HEK293 (cell line): ENCODE measurements around the gene KLHDC7B.

ENCODE experiments used
- CTCF ChIA-PET: fragments of 350-600 bp; formaldehyde crosslinking; extraction: SDS; loops from one replicate; lab custom pipeline; 2021; ENCODE audit warnings: antibody characterized with exemption; lab: Yijun Ruan, JAX
- POLR2A ChIA-PET: fragments of 300-600 bp; formaldehyde crosslinking; extraction: SDS; loops from one replicate; lab custom pipeline; 2020; ENCODE audit warnings: antibody characterized with exemption, inconsistent platforms; lab: Yijun Ruan, JAX
- H3K27ac ChIP-seq: fragments of 200-500 bp; sonication (Bioruptor generic); 2 replicates; pipeline ENCODE4 v1.5.1; 2014; ENCODE audit warnings: low read depth, low read length, control low read depth, inconsistent platforms; ENCODE audit errors: extremely low read depth
- H3K36me3 ChIP-seq, 2 experiments: fragments of 200-500 bp in 1 of 2; sonication (Bioruptor generic) in 1 of 2; 1 replicate in 1 of 2; 2 replicates in 1 of 2; pipeline ENCODE4 v1.5.1; 2014 to 2017; ENCODE audit warnings: inconsistent platforms in 2 of 2, low read length in 2 of 2; ENCODE audit not compliant: control insufficient read depth in 2 of 2, insufficient read depth in 1 of 2
- H3K4me1 ChIP-seq: fragments of 200-500 bp; sonication (Bioruptor generic); 2 replicates; pipeline ENCODE4 v1.5.1; 2014; ENCODE audit warnings: mild to moderate bottlenecking, low read length, inconsistent platforms; ENCODE audit not compliant: control insufficient read depth, insufficient read depth
- H3K4me3 ChIP-seq: 2 replicates; pipeline ENCODE4 v1.5.1; 2011; ENCODE audit warnings: low read depth, mild to moderate bottlenecking, control low read depth, low read length, moderate library complexity
- H3K9me3 ChIP-seq: fragments of 200-500 bp; sonication (Bioruptor generic); 2 replicates; pipeline ENCODE4 v1.5.1; 2014; ENCODE audit warnings: low read depth, low read length, inconsistent platforms; ENCODE audit not compliant: control insufficient read depth, insufficient read depth
- GFI1B ChIP-seq: fragments of 450-650 bp; formaldehyde crosslinking; IDR thresholded peaks from 2 replicates; pipeline ENCODE4 v1.5.1; 2016; ENCODE audit warnings: missing biosample characterization, missing genetic modification characterization
- HOXC10 ChIP-seq: sonication (generic); formaldehyde crosslinking; IDR thresholded peaks from 2 replicates; pipeline ENCODE4 v1.8.1; 2023; ENCODE audit warnings: mild to moderate bottlenecking, missing genetic modification reagents
- KLF10 ChIP-seq: fragments of 450-650 bp; IDR thresholded peaks from 2 replicates; pipeline ENCODE4 v1.5.1; 2018; ENCODE audit warnings: missing biosample characterization, mild to moderate bottlenecking, missing genetic modification characterization
- SP3 ChIP-seq: fragments of 450-650 bp; formaldehyde crosslinking; IDR thresholded peaks from 2 replicates; pipeline ENCODE4 v1.5.1; 2016; ENCODE audit warnings: missing biosample characterization, missing genetic modification characterization
- SP7 ChIP-seq: fragments of 450-650 bp; formaldehyde crosslinking; IDR thresholded peaks from 2 replicates; pipeline ENCODE4 v1.5.1; 2016; ENCODE audit warnings: missing biosample characterization, missing genetic modification characterization
- WT1 ChIP-seq: fragments of 450-650 bp; formaldehyde crosslinking; IDR thresholded peaks from 2 replicates; pipeline ENCODE4 v1.5.1; 2016; ENCODE audit warnings: missing biosample characterization, missing genetic modification characterization
- ZBTB8A ChIP-seq: fragments of 450-650 bp; formaldehyde crosslinking; IDR thresholded peaks from 2 replicates; pipeline ENCODE4 v1.5.1; 2016; ENCODE audit warnings: missing biosample characterization, missing genetic modification characterization
- ZIC2 ChIP-seq: fragments of 450-650 bp; formaldehyde crosslinking; IDR thresholded peaks from 2 replicates; pipeline ENCODE4 v1.5.1; 2016; ENCODE audit warnings: missing biosample characterization, missing genetic modification characterization
- ZNF140 ChIP-seq: fragments of 450-650 bp; formaldehyde crosslinking; IDR thresholded peaks from 2 replicates; pipeline ENCODE4 v1.5.1; 2016; ENCODE audit warnings: missing biosample characterization, missing genetic modification characterization
- ZNF214 ChIP-seq: fragments of 450-650 bp; formaldehyde crosslinking; IDR thresholded peaks from 2 replicates; pipeline ENCODE4 v1.5.1; 2017; ENCODE audit warnings: missing biosample characterization, mild to moderate bottlenecking, missing genetic modification characterization, borderline replicate concordance
- ZNF223 ChIP-seq: fragments of 450-650 bp; formaldehyde crosslinking; IDR thresholded peaks from 2 replicates; pipeline ENCODE4 v1.5.1; 2016; ENCODE audit warnings: missing biosample characterization, missing genetic modification characterization
- ZNF266 ChIP-seq: fragments of 450-650 bp; formaldehyde crosslinking; IDR thresholded peaks from 2 replicates; pipeline ENCODE4 v1.5.1; 2016; ENCODE audit warnings: missing biosample characterization, missing genetic modification characterization, low read depth
- ZNF37A ChIP-seq: fragments of 450-650 bp; IDR thresholded peaks from 2 replicates; pipeline ENCODE4 v1.5.1; 2018; ENCODE audit warnings: missing biosample characterization, missing genetic modification characterization
- ZNF549 ChIP-seq: fragments of 450-650 bp; IDR thresholded peaks from 2 replicates; pipeline ENCODE4 v1.5.1; 2018; ENCODE audit warnings: missing biosample characterization, missing genetic modification characterization, mild to moderate bottlenecking, inconsistent platforms, moderate library complexity
- ZNF560 ChIP-seq: fragments of 450-650 bp; formaldehyde crosslinking; IDR thresholded peaks from 2 replicates; pipeline ENCODE4 v1.5.1; 2017; ENCODE audit warnings: missing biosample characterization, missing genetic modification characterization, borderline replicate concordance
- ZNF654 ChIP-seq: fragments of 450-650 bp; formaldehyde crosslinking; IDR thresholded peaks from 2 replicates; pipeline ENCODE4 v1.5.1; 2016; ENCODE audit warnings: low read depth, missing biosample characterization, missing genetic modification characterization
- TF ChIP-seq, protein P1 (sequence below): fragments of 450-650 bp; formaldehyde crosslinking; IDR thresholded peaks from 2 replicates; pipeline ENCODE4 v1.5.1; 2017; ENCODE audit warnings: missing biosample characterization, missing genetic modification characterization
- TF ChIP-seq, protein P2 (sequence below): fragments of 450-650 bp; formaldehyde crosslinking; IDR thresholded peaks from 2 replicates; pipeline ENCODE4 v1.5.1; 2017; ENCODE audit warnings: missing biosample characterization, missing genetic modification characterization
- TF ChIP-seq, protein P3 (sequence below): fragments of 450-650 bp; formaldehyde crosslinking; IDR thresholded peaks from 2 replicates; pipeline ENCODE4 v1.5.1; 2016; ENCODE audit warnings: missing biosample characterization, missing genetic modification characterization
- TF ChIP-seq, protein P4 (sequence below): fragments of 450-650 bp; formaldehyde crosslinking; IDR thresholded peaks from 2 replicates; pipeline ENCODE4 v1.5.1; 2016; ENCODE audit warnings: missing biosample characterization, missing genetic modification characterization

KLHDC7B gene

DNA sequence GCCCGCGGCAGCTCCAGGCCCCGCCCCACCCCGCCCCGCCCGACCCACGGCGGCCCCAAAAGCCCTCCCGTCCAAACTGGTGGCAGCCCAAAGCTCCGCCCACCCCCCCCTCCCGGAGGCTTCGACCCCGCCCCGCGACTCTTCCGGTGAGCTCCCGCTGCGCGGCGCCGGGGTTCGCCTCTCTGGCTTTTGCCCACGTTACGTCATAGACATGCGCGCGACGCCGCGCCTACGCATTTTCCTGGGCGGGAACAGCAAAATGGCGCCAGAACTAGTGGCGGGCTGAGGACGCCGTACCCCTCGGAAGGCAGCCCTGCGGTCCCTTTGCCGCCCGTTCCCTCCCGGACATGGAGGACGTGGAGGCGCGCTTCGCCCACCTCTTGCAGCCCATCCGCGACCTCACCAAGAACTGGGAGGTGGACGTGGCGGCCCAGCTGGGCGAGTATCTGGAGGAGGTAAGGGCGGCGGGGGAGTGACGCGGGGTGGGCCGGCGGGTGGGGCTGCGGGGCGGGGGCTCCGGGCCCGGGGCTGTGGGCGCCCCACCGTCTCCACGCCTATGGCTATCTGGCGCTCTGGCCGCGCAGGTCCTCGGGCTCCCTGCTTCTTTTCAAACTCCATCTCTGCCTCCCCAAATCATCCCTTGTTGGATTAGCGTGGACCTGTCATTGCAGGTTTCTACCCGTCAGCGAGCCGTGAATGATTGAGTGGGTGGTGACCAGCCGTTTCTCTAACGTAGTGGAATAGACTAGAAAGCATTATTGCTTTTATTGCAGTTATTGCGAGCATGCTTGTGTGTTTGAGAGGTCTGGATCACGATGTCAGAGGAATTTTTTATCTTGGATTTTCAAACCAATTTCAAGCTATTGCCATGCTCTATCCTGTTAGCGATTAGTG is 37.5 kb upstream of the KLHDC7B start, which contains the start of gene NCAPH2 (continued):
- TF ChIP-seq, protein P1, sequence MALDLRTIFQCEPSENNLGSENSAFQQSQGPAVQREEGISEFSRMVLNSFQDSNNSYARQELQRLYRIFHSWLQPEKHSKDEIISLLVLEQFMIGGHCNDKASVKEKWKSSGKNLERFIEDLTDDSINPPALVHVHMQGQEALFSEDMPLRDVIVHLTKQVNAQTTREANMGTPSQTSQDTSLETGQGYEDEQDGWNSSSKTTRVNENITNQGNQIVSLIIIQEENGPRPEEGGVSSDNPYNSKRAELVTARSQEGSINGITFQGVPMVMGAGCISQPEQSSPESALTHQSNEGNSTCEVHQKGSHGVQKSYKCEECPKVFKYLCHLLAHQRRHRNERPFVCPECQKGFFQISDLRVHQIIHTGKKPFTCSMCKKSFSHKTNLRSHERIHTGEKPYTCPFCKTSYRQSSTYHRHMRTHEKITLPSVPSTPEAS: no peak
- TF ChIP-seq GFI1B: no peak
- TF ChIP-seq SP7 (tag by site-specific recombination): peak; percentile 84
- TF ChIP-seq SP3: peak; percentile 98
- no peak for TF ChIP-seq ZNF214 (tag by site-specific recombination)
- peak; percentile 64; the same call in 1 of the 2 replicates for TF ChIP-seq ZIC2 (tag by site-specific recombination)
- 0 out of 2 replicates have a peak, but pooled peaks have one; percentile 87 for TF ChIP-seq HOXC10 (CRISPR knock-in tag)
- TF ChIP-seq WT1 (tag by site-specific recombination): peak; percentile 74
- TF ChIP-seq, protein P2, sequence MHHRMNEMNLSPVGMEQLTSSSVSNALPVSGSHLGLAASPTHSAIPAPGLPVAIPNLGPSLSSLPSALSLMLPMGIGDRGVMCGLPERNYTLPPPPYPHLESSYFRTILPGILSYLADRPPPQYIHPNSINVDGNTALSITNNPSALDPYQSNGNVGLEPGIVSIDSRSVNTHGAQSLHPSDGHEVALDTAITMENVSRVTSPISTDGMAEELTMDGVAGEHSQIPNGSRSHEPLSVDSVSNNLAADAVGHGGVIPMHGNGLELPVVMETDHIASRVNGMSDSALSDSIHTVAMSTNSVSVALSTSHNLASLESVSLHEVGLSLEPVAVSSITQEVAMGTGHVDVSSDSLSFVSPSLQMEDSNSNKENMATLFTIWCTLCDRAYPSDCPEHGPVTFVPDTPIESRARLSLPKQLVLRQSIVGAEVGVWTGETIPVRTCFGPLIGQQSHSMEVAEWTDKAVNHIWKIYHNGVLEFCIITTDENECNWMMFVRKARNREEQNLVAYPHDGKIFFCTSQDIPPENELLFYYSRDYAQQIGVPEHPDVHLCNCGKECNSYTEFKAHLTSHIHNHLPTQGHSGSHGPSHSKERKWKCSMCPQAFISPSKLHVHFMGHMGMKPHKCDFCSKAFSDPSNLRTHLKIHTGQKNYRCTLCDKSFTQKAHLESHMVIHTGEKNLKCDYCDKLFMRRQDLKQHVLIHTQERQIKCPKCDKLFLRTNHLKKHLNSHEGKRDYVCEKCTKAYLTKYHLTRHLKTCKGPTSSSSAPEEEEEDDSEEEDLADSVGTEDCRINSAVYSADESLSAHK (tag by site-specific recombination): peak; percentile 27; the same call in 1 of the 2 replicates
- no peak for TF ChIP-seq ZNF140 (tag by site-specific recombination)
- no peak for TF ChIP-seq ZNF37A (tag by site-specific recombination)
- no peak for TF ChIP-seq ZNF266 (tag by site-specific recombination)
- TF ChIP-seq, protein P3, sequence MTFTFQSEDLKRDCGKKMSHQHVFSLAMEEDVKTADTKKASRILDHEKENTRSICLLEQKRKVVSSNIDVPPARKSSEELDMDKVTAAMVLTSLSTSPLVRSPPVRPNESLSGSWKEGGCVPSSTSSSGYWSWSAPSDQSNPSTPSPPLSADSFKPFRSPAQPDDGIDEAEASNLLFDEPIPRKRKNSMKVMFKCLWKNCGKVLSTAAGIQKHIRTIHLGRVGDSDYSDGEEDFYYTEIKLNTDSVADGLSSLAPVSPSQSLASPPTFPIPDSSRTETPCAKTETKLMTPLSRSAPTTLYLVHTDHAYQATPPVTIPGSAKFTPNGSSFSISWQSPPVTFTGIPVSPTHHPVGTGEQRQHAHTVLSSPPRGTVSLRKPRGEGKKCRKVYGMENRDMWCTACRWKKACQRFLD (tag by site-specific recombination): no peak
- TF ChIP-seq KLF10 (tag by site-specific recombination): peak; percentile 84
- TF ChIP-seq ZNF654 (tag by site-specific recombination): no peak
- TF ChIP-seq, protein P4, sequence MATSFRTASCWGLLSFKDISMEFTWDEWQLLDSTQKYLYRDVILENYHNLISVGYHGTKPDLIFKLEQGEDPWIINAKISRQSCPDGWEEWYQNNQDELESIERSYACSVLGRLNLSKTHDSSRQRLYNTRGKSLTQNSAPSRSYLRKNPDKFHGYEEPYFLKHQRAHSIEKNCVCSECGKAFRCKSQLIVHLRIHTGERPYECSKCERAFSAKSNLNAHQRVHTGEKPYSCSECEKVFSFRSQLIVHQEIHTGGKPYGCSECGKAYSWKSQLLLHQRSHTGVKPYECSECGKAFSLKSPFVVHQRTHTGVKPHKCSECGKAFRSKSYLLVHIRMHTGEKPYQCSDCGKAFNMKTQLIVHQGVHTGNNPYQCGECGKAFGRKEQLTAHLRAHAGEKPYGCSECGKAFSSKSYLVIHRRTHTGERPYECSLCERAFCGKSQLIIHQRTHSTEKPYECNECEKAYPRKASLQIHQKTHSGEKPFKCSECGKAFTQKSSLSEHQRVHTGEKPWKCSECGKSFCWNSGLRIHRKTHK (tag by site-specific recombination): no peak
- no peak for TF ChIP-seq ZNF223 (tag by site-specific recombination)
- peak; percentile 98 for TF ChIP-seq ZBTB8A
- no peak for TF ChIP-seq ZNF549 (tag by site-specific recombination)

DNA sequence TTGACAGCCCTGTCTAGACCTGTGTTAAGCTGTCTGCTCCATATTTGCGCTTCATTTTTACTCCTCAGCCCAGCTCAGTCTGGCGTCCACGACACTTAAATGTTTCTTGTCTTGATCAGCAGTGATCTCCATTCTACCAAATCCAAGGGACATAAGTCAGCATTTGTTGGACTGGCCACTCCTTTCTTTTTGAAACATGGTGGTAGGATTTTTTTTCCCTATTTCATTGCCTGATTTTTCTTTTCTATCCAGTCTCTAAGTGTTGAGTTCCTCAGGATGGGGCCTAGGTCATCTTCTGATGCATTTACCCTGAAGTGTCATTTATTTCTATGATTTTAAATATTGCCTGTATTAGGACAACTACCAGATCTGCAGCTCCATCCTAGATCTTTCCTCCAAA is 36.8 kb upstream of the KLHDC7B start:
- no peak for TF ChIP-seq ZNF140 (tag by site-specific recombination)
- TF ChIP-seq ZNF560: no peak
- POLR2A ChIA-PET: interaction anchor here (1.4 to 6.0 kb wide), 6 partner anchors 9 to 265 kb away, joined by 6 to 189 read pairs (median 10); partner anchors contain the start of gene SCO2
- peak overlapping the region; percentile 97; the same call in 1 of the 2 replicates for H3K27ac ChIP-seq

More for the DNA sequence above, 36.8 kb upstream of the KLHDC7B start:
- CTCF ChIA-PET: interaction anchor here (0.6 to 3.8 kb wide), 6 partner anchors 17 to 265 kb away, joined by 3 to 32 read pairs (median 7); partner anchors contain the start of genes SCO2 and SYCE3
- Histone ChIP-seq H3K9me3 (no peaks in the 10 kb centered on the region), H3K4me1 (peaks cover 8% of the 10 kb centered on the region), H3K4me3 (peak overlapping the region; percentile 100), H3K36me3 (peaks cover 6 to 37% of the 10 kb centered on the region in 2 experiments; a peak in 2 of 3 replicates)
